Chondrocyte (in vitro differentiated cells): Measurements from ENCODE around the gene PC. TPM values are rescaled to one million over a fixed set of nuclear protein-coding genes. Genes with fewer than 3 reads are reported as not detected.

Source experiments
- microRNA-seq: library from miRNA; unstranded; fragments of <30 nt; microRNA quantifications from one replicate; pipeline ENCODE4 v1.2.0, GENCODE V29; 2020; ENCODE audit warnings: borderline number of aligned reads
- total RNA-seq: library from RNA; stranded (reverse); gene quantifications from 3 replicates; pipeline ENCODE4 v1.2.1, GENCODE V29; 2021

The PC gene
- total RNA-seq, 1 donor from 2014 or later = 12.3 TPM

Small RNAs within 50 kb of the gene (microRNA-seq; reads per million reads assigned to microRNA genes)
- gene MIR3163 = not detected

Other genes with a start within 250 kb of the PC start
- 13.2 to 18.6 TPM (median 15.7 TPM) in 3 replicates for gene SPTBN2, start 229.2 kb downstream of the PC start, total RNA-seq
- 17.0 to 18.8 TPM (median 17.3 TPM) in 3 replicates for gene RCE1, start 114.9 kb downstream of the PC start, total RNA-seq
- 33.8 to 47.2 TPM (median 46.8 TPM) in 3 replicates for gene LRFN4, start 101.3 kb downstream of the PC start, total RNA-seq
- not detected in 3 replicates for gene C11orf86, start 16.9 kb upstream of the PC start, total RNA-seq
- 7.2 to 15.3 TPM (median 7.2 TPM) in 3 replicates for gene SYT12, start 64.8 kb upstream of the PC start, total RNA-seq
- gene RHOD, start 98.5 kb upstream of the PC start, total RNA-seq = 17.4 to 26.5 TPM (median 26.0 TPM) in 3 replicates
- 53.5 to 58.1 TPM (median 54.3 TPM) in 3 replicates for gene KDM2A, start 160.9 kb upstream of the PC start, total RNA-seq